Trophoblast cell (in vitro differentiated cells and primary cell): ENCODE data around the gene CEACAM3.

Source experiments
- DNase-seq, 2 donors: peaks; one replicate each; pipeline ENCODE4 v3.0.0-alpha.2; 2016
- H2AFZ ChIP-seq: 2 replicates; pipeline ENCODE4 v1.6.1; 2013; ENCODE audit warnings: low read length, moderate library complexity, mild to moderate bottlenecking; ENCODE audit not compliant: insufficient read depth, poor library complexity
- H2AK5ac ChIP-seq: 2 replicates; pipeline ENCODE4 v1.6.1; 2013; ENCODE audit warnings: mild to moderate bottlenecking, low read length
- H2BK120ac ChIP-seq: 2 replicates; pipeline ENCODE4 v1.6.1; 2013; ENCODE audit warnings: low read length, mild to moderate bottlenecking, moderate library complexity; ENCODE audit not compliant: insufficient read depth, poor library complexity
- H2BK12ac ChIP-seq: 2 replicates; pipeline ENCODE4 v1.6.1; 2013; ENCODE audit warnings: mild to moderate bottlenecking, low read length, moderate library complexity
- H2BK5ac ChIP-seq: 2 replicates; pipeline ENCODE4 v1.6.1; 2013; ENCODE audit warnings: low read length, low read depth, moderate library complexity, mild to moderate bottlenecking; ENCODE audit not compliant: poor library complexity
- H3K14ac ChIP-seq: 2 replicates; pipeline ENCODE4 v1.6.1; 2013; ENCODE audit warnings: mild to moderate bottlenecking, low read length
- H3K18ac ChIP-seq: 2 replicates; pipeline ENCODE4 v1.6.1; 2013; ENCODE audit warnings: mild to moderate bottlenecking, low read length
- H3K23ac ChIP-seq: 2 replicates; pipeline ENCODE4 v1.6.1; 2013; ENCODE audit warnings: low read length
- H3K27ac ChIP-seq: 2 replicates; pipeline ENCODE4 v1.5.1; 2013; ENCODE audit warnings: low read depth, mild to moderate bottlenecking, inconsistent platforms, low read length, moderate library complexity
- H3K27me3 ChIP-seq: 2 replicates; pipeline ENCODE4 v1.6.1; 2013; ENCODE audit warnings: inconsistent platforms, mild to moderate bottlenecking, low read length, moderate library complexity; ENCODE audit not compliant: insufficient read depth
- H3K36me3 ChIP-seq, 2 experiments: 1 replicate in 1 of 2; 2 replicates in 1 of 2; pipeline ENCODE4 v1.6.1; 2013; ENCODE audit warnings: low read length in 2 of 2, mild to moderate bottlenecking in 2 of 2, moderate library complexity in 1 of 2; ENCODE audit not compliant: insufficient read depth in 2 of 2, control insufficient read depth in 1 of 2
- H3K4ac ChIP-seq: 2 replicates; pipeline ENCODE4 v1.6.1; 2013; ENCODE audit warnings: low read depth, mild to moderate bottlenecking, low read length, moderate library complexity
- H3K4me1 ChIP-seq, 2 experiments: 1 replicate in 1 of 2; 2 replicates in 1 of 2; pipeline ENCODE4 v1.6.1; 2013; ENCODE audit warnings: low read length in 2 of 2, mild to moderate bottlenecking in 2 of 2, moderate library complexity in 1 of 2; ENCODE audit not compliant: insufficient read depth in 2 of 2, control insufficient read depth in 1 of 2
- H3K4me2 ChIP-seq: 2 replicates; pipeline ENCODE4 v1.6.1; 2013; ENCODE audit warnings: inconsistent platforms, mild to moderate bottlenecking, low read length, moderate library complexity
- H3K4me3 ChIP-seq: 2 replicates; pipeline ENCODE4 v1.5.1; 2013; ENCODE audit warnings: mild to moderate bottlenecking, low read depth, low read length, inconsistent platforms
- H3K79me1 ChIP-seq: one replicate; pipeline ENCODE4 v1.6.1; 2013; ENCODE audit warnings: low read length
- H3K79me2 ChIP-seq: 2 replicates; pipeline ENCODE4 v1.6.1; 2013; ENCODE audit warnings: low read length, mild to moderate bottlenecking; ENCODE audit not compliant: control insufficient read depth, insufficient read depth, poor library complexity
- H3K9ac ChIP-seq: 2 replicates; pipeline ENCODE4 v1.6.1; 2013; ENCODE audit warnings: mild to moderate bottlenecking, low read length
- H3K9me3 ChIP-seq: 2 replicates; pipeline ENCODE4 v1.6.1; 2013; ENCODE audit warnings: low read depth, mild to moderate bottlenecking, control low read depth, inconsistent platforms, low read length; ENCODE audit not compliant: insufficient read depth
- H4K12ac ChIP-seq: 2 replicates; pipeline ENCODE4 v1.6.1; 2013; ENCODE audit warnings: low read depth, mild to moderate bottlenecking, low read length, moderate library complexity
- H4K8ac ChIP-seq: 2 replicates; pipeline ENCODE4 v1.6.1; 2013; ENCODE audit warnings: low read depth, mild to moderate bottlenecking, low read length, moderate library complexity
- H4K91ac ChIP-seq: one replicate; pipeline ENCODE4 v1.6.1; 2013; ENCODE audit warnings: low read depth, mild to moderate bottlenecking, low read length, moderate library complexity
- WGBS: extraction: QIAGEN DNeasy Blood & Tissue Kit; methylation state at CpG from one replicate; pipeline ENCODE4 v1.1.7; 2013; ENCODE audit warnings: missing lambda C conversion rate; ENCODE audit not compliant: insufficient read length, insufficient coverage; ENCODE audit errors: extremely low coverage; 5-methylcytosine and 5-hydroxymethylcytosine counted together

CEACAM3 gene

DNA sequence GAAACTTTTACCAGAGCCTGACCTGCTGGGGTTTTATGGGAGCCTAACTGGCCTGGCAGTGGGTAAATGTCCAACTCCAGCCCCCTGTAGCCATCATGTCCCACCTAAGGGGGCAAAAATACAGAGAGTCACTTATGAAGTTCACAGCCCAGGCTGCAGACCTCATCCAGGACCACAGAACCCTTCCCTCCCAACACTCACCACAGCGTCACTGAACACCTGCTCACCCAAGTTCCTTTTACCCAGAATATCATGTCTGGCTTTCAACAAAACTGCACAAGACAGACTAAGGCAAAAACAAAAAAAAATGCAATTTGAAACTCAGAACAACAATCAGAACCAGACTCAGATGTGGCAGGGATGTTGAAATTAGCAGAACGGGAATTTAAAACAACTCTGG, 6.4 kb downstream of the CEACAM3 start:
- no CpG with 5 or more reads among the region's 2 CpGs for WGBS

DNA sequence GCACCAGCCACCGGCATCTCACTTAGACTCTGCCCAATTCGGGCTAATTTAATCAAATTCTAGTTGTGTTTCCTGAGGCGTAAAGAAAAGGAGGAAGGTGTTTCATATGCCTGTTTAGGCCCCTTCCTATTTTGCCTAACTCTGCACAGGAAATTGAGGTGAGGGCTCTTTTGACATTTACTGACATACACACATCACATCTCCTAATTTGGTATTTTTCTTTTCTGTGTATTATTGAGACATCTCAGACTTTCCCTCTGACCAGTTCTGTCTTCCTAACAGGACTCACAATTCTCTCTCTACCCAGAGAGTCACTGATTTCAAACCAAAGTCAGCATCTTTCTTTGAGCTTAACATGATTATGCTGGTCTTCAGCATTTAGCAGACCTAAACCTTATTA, 7.9 kb downstream of the CEACAM3 start:
- H3K79me2 ChIP-seq = no peaks in the 10 kb centered on the region
- no peak overlapping the region for H4K8ac ChIP-seq
- H2AK5ac ChIP-seq = no peak overlapping the region
- H3K4ac ChIP-seq = no peak overlapping the region
- no peak overlapping the region for H3K9ac ChIP-seq
- no peak overlapping the region for H4K91ac ChIP-seq
- no peaks in the 10 kb centered on the region for H3K4me1 ChIP-seq
- no CpG with 5 or more reads among the region's 3 CpGs for WGBS
- no peak overlapping the region for H3K18ac ChIP-seq
- no peak overlapping the region for H3K27ac ChIP-seq
- H2AFZ ChIP-seq = no peak overlapping the region
- no peak overlapping the region for H4K12ac ChIP-seq
- H3K14ac ChIP-seq = no peak overlapping the region
- no peaks in the 10 kb centered on the region for H3K79me1 ChIP-seq
- H2BK5ac ChIP-seq = no peak overlapping the region
- H2BK12ac ChIP-seq = no peak overlapping the region
- no peak overlapping the region for H3K4me3 ChIP-seq
- peaks cover 8% of the 10 kb centered on the region for H3K9me3 ChIP-seq
- H3K36me3 ChIP-seq = no peaks in the 10 kb centered on the region
- H3K23ac ChIP-seq = no peak overlapping the region
- no peaks in the 10 kb centered on the region for H3K27me3 ChIP-seq
- no peak overlapping the region for H2BK120ac ChIP-seq
- H3K4me2 ChIP-seq = no peak overlapping the region
- DNase-seq = no peak

More for the DNA sequence above, 6.4 kb downstream of the CEACAM3 start:
- no peak overlapping the region for H4K91ac ChIP-seq
- H2BK120ac ChIP-seq = no peak overlapping the region
- no peaks in the 10 kb centered on the region for H3K79me2 ChIP-seq
- H3K36me3 ChIP-seq = no peaks in the 10 kb centered on the region
- H2BK5ac ChIP-seq = no peak overlapping the region
- H3K23ac ChIP-seq = no peak overlapping the region
- H3K9me3 ChIP-seq = peaks cover 3% of the 10 kb centered on the region
- no peak for DNase-seq
- no peak overlapping the region for H2AK5ac ChIP-seq
- H2AFZ ChIP-seq = no peak overlapping the region
- H3K4ac ChIP-seq = no peak overlapping the region
- no peak overlapping the region for H4K8ac ChIP-seq
- H4K12ac ChIP-seq = no peak overlapping the region
- H3K4me1 ChIP-seq = no peaks in the 10 kb centered on the region
- no peak overlapping the region for H3K18ac ChIP-seq
- no peak overlapping the region for H3K27ac ChIP-seq
- no peak overlapping the region for H3K4me3 ChIP-seq
- no peaks in the 10 kb centered on the region for H3K27me3 ChIP-seq
- H3K4me2 ChIP-seq = no peak overlapping the region
- no peak overlapping the region for H3K14ac ChIP-seq
- no peaks in the 10 kb centered on the region for H3K79me1 ChIP-seq
- H2BK12ac ChIP-seq = no peak overlapping the region
- no peak overlapping the region for H3K9ac ChIP-seq

DNA sequence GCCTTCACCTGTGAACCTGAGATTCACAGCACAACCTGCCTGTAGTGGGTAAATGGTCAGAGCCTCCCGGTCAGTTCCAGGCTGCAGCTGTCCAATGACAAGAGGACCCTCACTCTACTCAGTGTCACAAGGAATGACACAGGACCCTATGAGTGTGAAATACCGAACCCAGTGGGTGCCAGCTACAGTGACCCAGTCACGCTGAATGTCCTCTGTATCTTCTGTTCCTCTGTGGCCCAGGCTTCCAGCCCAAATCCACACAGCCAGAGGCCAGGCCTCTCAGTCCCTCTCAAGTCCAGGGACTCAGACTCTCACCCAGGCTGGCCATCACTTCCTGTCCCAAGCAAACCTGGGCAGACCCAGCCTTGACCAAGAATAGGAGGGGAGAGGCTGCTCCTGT, 10.8 kb downstream of the CEACAM3 start:
- H2BK12ac ChIP-seq = no peak overlapping the region
- H3K27me3 ChIP-seq = no peaks in the 10 kb centered on the region
- H2AK5ac ChIP-seq = no peak overlapping the region
- no peak overlapping the region for H3K9ac ChIP-seq
- no peaks in the 10 kb centered on the region for H3K36me3 ChIP-seq
- no peak overlapping the region for H3K14ac ChIP-seq
- H3K4me1 ChIP-seq = no peaks in the 10 kb centered on the region
- H4K8ac ChIP-seq = no peak overlapping the region
- peaks cover 19% of the 10 kb centered on the region for H3K9me3 ChIP-seq
- no peak overlapping the region for H3K4me3 ChIP-seq
- no peak overlapping the region for H2AFZ ChIP-seq
- H3K4ac ChIP-seq = no peak overlapping the region
- H3K4me2 ChIP-seq = no peak overlapping the region
- H4K12ac ChIP-seq = no peak overlapping the region
- WGBS = no CpG with 5 or more reads among the region's 3 CpGs
- DNase-seq = no peak
- H4K91ac ChIP-seq = no peak overlapping the region
- no peak overlapping the region for H2BK5ac ChIP-seq
- H3K27ac ChIP-seq = no peak overlapping the region
- no peaks in the 10 kb centered on the region for H3K79me2 ChIP-seq
- H3K18ac ChIP-seq = no peak overlapping the region
- no peak overlapping the region for H2BK120ac ChIP-seq
- no peaks in the 10 kb centered on the region for H3K79me1 ChIP-seq
- H3K23ac ChIP-seq = no peak overlapping the region

DNA sequence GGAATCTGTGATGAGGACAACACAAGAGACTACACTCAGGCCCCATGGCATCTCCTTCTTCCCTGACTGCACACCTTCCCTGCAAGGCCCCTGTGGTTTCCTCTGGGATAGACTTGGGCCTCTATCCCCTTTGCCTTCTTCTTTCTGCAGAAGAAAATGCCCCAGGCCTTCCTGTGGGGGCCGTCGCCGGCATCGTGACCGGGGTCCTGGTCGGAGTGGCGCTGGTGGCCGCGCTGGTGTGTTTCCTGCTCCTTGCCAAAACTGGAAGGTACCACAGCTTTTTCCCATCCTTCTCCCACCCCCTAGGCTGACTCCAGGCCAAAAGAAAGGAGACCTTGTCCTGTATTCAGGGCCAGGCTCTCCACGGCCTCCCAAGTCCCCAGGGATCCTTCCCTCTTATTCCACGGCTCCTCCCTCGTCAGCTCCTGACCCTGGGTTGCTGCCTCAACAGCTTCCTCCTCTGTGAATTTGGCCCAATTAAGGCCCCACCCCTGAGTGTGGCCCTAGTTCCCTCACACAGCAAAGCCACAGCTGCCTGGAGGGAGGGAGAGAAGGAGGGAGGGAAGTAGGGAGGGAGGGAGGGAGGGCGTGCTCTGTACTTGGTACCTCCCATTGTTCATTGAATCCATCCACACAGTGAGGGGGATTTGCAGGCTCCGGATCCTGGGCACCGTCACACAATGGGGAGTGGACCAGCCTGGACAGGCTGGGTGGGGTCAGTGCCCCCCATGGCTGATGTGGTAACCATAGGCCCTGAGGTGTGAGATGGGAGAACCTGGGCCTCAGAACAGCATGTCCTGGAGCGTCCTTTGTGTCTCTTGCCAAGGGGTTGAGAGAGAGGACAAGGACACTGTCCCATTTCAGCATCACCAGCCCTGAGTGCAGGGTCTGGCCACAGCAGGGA, 12.5 kb downstream of the CEACAM3 start:
- Histone ChIP-seq H2AK5ac (no peak overlapping the region), H4K91ac (no peak overlapping the region), H3K79me1 (no peaks in the 10 kb centered on the region), H4K12ac (no peak overlapping the region), H3K9ac (no peak overlapping the region), H2BK120ac (no peak overlapping the region), H3K27ac (no peak overlapping the region), H3K4me1 (no peaks in the 10 kb centered on the region), H4K8ac (no peak overlapping the region), H3K9me3 (peaks cover 22% of the 10 kb centered on the region), H3K23ac (no peak overlapping the region), H3K14ac (no peak overlapping the region), H2BK12ac (no peak overlapping the region), H2AFZ (no peak overlapping the region), H3K79me2 (no peaks in the 10 kb centered on the region), H3K27me3 (no peaks in the 10 kb centered on the region), H2BK5ac (no peak overlapping the region), H3K4me3 (no peak overlapping the region), H3K4me2 (no peak overlapping the region), H3K4ac (no peak overlapping the region), H3K36me3 (no peaks in the 10 kb centered on the region), H3K18ac (no peak overlapping the region)
- WGBS = no CpG with 5 or more reads among the region's 16 CpGs
- DNase-seq = no peak
